Activated CD8-positive, alpha-beta memory T cell treated with anti-CD3 and anti-CD28 coated beads, Interleukin-2, amount 50 U/mL, for 1 hour (primary cell): ENCODE results near the gene MGAT5B.
"Not testable (repeated sequence)": the region's sequence is repeated elsewhere in the genome, so short reads cannot be mapped to it uniquely, and the experiment has no call there.

ENCODE experiments used
- DNase-seq: peaks from one replicate; pipeline ENCODE4 v3.0.0-alpha.2; 2020; ENCODE audit errors: extremely low read depth

MGAT5B gene

GRCh38 chr17:76868176-76868668 lies at the start of gene MGAT5B:
MGAT5B (plus strand) TSS chr17:76868404; CDS start chr17:76869030, 626 bp downstream.
- DNase-seq = peak; percentile 7

GRCh38 chr17:76820039-76820438 lies 48.2 kb upstream of the MGAT5B start:
- no peak for DNase-seq

- DNase-seq = no peak
Observed at GRCh38 chr17:76820561-76820960, 47.6 kb upstream of the MGAT5B start.

DNA sequence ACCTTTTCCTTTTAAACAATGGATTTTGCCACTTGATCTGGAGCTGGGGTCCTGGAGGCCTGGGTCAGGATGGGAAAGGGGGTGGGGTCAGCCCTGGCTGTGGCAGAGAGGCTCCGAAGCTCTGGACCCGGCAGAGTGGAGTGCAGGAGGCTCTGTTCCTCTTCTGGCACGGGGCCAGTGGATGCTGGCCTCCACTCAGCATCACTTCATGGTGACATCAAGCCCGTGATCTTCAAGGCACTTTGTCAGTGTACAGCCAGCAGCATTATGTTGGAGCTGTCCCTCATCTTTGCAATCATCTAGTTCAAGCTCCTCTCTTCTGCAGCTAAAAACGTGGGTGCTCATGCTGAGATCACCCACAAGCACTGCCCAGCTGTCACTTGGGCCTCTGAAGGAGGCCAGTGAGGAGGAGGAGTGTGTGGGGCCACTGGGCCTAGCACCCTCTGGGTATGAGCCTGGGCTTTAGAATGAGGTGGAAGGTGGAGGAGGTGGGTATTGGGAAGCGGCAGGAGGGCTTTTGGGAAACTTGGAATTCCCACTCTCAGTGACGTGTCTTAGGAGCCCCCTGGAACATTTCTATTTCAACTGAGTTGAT lies 45.9 kb upstream of the MGAT5B start:
- DNase-seq = no peak

- no peak for DNase-seq
Observed at GRCh38 chr17:76824093-76824492, 44.1 kb upstream of the MGAT5B start.

DNA sequence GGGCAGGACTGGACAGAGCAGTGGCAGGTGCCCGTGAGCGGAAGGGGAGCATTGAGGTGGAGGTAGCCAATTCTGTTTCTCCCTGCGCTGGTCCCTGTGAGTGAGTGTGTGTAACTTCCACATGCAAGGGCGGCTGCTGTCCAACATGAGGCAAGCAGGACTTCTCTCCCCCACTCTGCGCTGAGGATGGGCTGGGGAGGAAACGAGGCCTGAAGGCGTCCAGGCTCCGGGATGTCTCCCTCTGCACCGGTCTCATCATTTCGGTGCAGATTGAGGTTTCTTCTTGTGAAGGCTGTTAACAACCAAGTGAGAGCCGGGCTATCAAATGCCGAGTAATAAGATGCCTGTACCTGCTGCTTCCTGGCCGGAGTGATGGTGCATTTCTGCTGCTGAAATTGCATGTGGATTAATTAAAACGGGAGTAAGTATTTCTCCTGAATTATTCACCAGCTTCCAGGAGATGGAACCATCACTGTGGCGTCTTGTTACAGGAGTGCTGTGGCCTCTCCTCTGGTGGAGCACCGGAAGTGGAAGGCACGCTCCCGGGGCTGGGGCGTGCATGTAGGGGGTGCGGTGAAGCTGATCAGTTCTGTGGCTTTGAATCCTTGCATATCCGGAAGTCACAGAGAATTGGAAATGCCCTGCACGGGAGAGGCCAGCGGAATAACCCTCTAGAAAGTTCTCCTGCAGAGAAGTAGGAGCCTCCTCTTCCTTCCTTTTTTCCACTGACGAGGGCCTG lies 41.7 kb upstream of the MGAT5B start:
- no peak for DNase-seq

DNA sequence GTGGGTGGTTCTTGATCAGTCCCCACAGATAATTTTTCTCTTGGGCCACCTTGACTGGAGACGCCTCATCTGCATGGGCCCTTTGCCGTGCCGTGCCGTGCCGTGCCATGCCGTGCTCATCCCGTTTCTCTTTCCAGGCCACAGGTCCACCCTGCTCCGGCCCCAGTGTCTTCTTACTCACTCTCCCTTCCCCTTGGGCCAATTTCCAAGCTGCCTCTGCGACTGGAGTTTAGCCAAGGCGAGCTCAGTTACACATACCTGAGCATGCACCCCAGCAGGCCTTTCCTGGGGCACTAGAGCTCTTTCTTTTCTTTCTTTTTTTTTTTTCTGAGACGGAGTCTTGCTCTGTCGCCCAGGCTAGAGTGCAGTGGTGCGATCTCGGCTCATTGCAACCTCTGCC lies 40.5 kb upstream of the MGAT5B start:
- DNase-seq = no peak

- DNase-seq = no peak
Observed at GRCh38 chr17:76830987-76831715, 37.1 kb upstream of the MGAT5B start.

GRCh38 chr17:76833034-76833644 lies 35.1 kb upstream of the MGAT5B start:
- no peak for DNase-seq

DNA sequence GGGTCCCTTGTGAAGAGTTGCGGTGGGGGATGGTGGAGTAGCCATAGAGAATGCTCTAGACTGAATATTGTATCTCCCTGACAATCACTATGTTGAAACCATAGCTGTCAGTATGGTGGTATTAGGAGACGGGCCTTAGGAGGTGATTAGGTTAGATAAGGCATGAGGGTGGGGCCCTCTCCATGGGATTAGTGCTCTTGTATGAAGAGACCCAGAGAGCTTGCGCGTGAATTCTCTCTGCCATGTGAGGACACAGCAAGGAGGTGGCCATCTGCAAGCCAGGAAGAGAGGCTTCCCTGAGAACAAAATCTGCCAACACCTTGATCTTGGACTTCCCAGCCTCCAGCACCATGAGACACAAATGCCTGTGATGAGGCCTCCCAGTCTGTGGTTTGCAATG lies 34.5 kb upstream of the MGAT5B start:
- no peak for DNase-seq

DNA sequence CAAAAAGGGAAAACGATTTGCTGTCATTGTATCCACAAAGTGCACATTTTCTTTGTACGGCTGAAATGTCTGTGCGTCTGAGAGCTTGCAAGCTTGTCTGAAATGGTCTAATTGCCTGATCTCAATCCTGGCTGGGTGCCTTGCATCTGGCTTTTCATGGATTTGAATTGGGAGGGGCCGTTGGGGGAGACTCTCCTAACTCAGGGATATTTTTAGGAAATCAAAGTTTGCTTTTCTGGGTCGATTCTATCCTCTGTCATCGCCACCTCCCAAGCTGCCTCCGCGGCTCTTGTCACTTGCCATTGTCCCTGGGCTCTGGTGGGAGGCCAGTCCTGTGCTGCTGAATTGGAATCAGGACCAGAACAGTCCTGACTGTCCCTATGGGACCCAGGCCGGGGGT lies 33.3 kb upstream of the MGAT5B start:
- DNase-seq = no peak

DNA sequence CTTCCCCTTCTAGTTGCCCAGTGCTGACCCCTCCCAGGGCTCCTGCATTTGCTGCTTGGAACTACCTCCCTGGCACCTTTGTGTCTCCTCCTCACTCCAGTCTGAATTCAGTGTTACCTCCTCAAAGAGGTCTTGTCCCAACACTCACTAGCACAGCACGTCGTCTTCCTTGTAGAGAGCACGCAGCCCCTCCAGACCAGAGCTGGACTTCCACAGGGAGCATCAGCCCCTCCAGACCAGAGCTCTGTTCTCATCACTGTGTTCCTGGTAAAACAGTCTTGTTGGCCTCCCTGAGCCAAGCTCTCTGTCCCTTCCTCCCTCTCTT lies 27.8 kb upstream of the MGAT5B start:
- no peak for DNase-seq

GRCh38 chr17:76840884-76841775 lies 27.1 kb upstream of the MGAT5B start:
- no peak for DNase-seq

DNA sequence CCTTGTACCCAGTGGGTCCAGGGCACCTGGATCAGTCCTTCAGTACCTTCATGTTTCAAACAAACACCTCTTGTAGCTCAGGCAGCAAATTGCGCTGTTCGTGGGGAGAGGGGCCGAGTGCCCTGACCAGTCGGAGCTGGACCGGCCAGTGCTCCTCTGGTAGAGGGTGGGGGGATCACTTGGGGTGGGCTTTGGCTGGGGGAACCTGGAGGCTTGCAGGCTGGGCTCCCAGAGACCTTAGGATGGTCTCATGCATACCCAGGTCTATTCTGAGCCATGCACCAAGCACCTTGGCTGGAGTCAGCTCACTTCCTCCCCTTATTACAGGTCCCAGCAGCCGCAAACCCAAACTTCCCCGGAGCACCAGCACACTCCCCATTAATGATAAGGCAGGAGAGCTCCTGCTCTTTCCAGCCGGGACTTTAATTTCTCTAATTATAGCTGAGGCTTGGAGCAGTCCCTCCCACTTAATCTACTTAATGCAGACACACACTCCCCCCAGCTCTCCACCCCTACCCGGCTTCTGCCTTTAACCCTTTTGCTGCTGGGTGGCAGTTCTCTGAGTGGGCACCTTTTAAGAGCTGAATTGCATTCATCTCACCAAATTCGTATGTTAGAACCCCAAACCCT lies 26.3 kb upstream of the MGAT5B start:
- no peak for DNase-seq

GRCh38 chr17:76843068-76843467 lies 25.1 kb upstream of the MGAT5B start:
- not testable (repeated sequence) for DNase-seq

- no peak for DNase-seq
Observed at GRCh38 chr17:76843703-76844484, 24.3 kb upstream of the MGAT5B start.

DNA sequence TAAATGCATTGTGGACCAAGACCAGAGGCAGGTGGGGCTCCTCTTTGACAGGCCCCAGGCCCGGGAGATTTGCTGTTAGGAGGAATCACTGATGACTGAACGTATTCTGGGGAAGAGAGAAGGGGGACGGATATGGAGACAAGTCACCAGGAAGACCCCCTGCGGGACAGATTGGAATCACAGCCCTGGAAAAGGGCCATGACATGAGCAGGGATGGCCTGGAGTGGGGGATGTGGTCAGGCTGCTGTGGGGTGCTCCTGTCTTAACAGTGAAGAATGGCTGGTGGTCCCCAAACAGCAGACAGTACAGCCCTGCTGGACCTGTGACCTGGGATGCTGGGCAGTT lies 23.7 kb upstream of the MGAT5B start:
- DNase-seq = no peak

GRCh38 chr17:76844846-76845245 lies 23.4 kb upstream of the MGAT5B start:
- no peak for DNase-seq

DNA sequence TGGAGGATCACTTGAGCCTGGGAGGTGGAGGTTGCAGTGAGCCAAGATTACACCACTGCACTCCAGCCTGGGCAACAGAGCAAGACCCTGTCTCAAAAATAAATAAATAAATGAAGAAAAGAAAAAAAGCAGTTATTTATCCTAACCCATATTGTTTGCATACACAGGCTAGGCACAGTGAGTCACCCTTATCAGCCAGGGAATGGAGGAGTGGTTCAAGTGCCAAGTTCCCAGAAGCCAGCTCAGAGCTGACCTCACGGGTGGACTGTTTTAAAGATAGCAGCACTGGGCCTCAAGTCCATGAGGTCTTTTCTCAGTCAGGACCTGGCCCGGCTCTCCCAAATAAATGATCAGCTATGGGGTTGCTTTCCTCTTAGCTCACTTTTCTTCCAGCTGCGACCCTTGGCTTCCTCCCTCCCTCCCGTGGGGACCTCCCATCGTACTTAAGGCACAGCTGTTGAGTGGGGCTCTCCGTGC lies 22.6 kb upstream of the MGAT5B start:
- no peak for DNase-seq

GRCh38 chr17:76847031-76847430 lies 21.2 kb upstream of the MGAT5B start:
- no peak for DNase-seq
